ENCODE data around the gene ANK3. TPM values are rescaled to one million over a fixed set of nuclear protein-coding genes. Genes with fewer than 3 reads are reported as not detected.

Gene ANK3
- total RNA-seq, 2 experiments from 2014 or later = 60.5 to 61.9 TPM

DNA sequence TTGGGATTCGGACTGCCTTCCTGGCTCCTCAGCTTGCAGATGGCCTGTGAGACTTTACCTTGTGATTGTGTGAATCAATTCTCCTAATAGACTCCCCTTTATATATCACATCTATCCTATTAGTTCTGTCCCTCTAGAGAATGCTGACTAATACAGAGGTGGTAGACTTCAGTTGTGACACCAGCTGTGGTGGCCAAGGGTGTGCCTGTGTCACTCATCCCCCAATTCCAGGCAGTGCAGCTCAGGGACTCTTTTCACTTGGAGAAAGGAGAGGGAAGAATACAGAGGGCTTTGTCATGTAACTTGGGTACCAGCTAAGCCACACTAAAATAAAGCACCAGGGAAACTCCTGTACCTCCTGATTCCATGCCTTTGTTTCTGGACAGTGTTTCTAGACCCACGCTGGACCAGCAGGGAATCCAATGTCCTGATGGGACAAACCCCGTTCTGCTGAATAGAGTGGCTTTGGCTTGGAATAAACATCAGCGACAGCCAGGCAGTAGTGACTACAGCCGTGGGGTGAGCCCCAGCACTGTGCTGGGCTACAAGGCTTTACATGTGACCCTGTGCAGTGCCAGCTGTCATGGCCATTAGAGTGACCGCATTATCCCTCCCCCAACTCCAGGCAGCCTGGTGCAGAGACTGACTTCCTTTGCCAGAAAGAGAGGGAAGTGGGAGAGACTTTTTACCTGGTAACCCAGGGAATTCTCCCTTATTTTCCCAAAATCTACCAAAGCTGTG lies 233.6 kb downstream of the ANK3 start:
- H3K36me3 ChIP-seq (ENCODE audit: insufficient read depth, low read length) = no peaks in the 10 kb centered on the region
- H3K4me1 ChIP-seq (ENCODE audit: insufficient read depth, low read length) = no peaks in the 10 kb centered on the region
- intact Hi-C loops (cut with DNase I, micrococcal nuclease) = no loop called here
- Mint-ChIP-seq H3K4me3 (no peak overlapping the region), H3K4me1 (ENCODE audit: low read depth) (no peaks in the 10 kb centered on the region), H3K36me3 (ENCODE audit: low read depth) (peaks cover 84% of the 10 kb centered on the region), H3K27ac (no peak overlapping the region), H3K9me3 (peaks cover 4% of the 10 kb centered on the region), H3K27me3 (no peaks in the 10 kb centered on the region)
- ATAC-seq (ENCODE audit: poor library complexity) (no peak), DNase-seq (no peak)
- TF ChIP-seq, protein P1, sequence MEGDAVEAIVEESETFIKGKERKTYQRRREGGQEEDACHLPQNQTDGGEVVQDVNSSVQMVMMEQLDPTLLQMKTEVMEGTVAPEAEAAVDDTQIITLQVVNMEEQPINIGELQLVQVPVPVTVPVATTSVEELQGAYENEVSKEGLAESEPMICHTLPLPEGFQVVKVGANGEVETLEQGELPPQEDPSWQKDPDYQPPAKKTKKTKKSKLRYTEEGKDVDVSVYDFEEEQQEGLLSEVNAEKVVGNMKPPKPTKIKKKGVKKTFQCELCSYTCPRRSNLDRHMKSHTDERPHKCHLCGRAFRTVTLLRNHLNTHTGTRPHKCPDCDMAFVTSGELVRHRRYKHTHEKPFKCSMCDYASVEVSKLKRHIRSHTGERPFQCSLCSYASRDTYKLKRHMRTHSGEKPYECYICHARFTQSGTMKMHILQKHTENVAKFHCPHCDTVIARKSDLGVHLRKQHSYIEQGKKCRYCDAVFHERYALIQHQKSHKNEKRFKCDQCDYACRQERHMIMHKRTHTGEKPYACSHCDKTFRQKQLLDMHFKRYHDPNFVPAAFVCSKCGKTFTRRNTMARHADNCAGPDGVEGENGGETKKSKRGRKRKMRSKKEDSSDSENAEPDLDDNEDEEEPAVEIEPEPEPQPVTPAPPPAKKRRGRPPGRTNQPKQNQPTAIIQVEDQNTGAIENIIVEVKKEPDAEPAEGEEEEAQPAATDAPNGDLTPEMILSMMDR (IDR thresholded peaks at IDR 0.05) = no peak
- H3K9me3 ChIP-seq (ENCODE audit: control insufficient read depth in 1 of 2, insufficient read depth in 1 of 2, low read length in 2 of 2) = no peaks in the 10 kb centered on the region
- CTCF ChIA-PET = no interaction called here
- no peak overlapping the region for H3K27ac ChIP-seq (ENCODE audit: low read depth in 1 of 2, low read length in 2 of 2)
- H3K27me3 ChIP-seq (ENCODE audit: control insufficient read depth in 1 of 2, insufficient read depth in 2 of 2, low read length in 2 of 2) = no peaks in the 10 kb centered on the region
- H3K4me3 ChIP-seq (ENCODE audit: low read length) = no peak overlapping the region
- POLR2A ChIA-PET = no interaction called here

DNA sequence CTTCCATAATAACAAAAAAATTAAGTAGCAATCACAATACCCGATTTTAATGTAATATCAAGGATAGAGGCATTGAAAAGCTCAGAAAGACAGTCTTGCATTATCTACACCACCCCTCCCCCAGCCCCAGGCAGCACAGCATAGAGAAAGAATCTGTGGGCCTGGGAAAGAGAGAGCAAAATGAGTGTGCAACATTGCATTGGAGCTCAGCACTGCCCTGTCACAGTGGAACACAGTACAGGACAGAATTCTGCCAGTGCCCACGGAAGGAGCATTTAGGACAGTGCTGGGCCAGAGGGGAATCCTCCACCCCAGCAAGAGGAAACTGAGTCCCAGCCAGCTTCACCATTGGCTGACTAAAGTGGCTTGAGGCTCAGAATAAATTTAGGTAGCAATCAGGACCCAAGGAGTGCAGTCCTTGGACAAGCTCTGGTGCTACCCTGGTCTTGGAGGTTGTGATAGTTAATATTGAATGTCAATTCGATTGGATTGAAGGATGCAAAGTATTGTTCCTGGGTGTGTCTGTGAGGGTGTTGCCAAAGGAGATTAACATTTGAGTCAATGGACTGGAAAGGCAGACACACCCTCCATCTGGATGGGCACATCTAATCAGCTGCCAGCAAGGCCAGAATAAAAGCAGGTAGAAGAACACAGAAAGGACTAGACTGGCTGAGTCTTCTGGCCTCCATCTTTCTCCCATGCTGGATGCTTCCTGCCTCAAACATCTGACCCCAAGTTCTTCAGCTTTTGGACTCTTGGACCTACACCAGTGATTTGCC lies 234.4 kb downstream of the ANK3 start:
- ATAC-seq (ENCODE audit: poor library complexity) (no peak), DNase-seq (no peak)
- TF ChIP-seq, protein P1 (IDR thresholded peaks at IDR 0.05) = no peak
- H3K4me1 Mint-ChIP-seq (ENCODE audit: low read depth) = no peaks in the 10 kb centered on the region
- Histone ChIP-seq H3K9me3 (ENCODE audit: control insufficient read depth in 1 of 2, insufficient read depth in 1 of 2, low read length in 2 of 2) (no peaks in the 10 kb centered on the region), H3K4me1 (ENCODE audit: insufficient read depth, low read length) (no peaks in the 10 kb centered on the region), H3K27me3 (ENCODE audit: control insufficient read depth in 1 of 2, insufficient read depth in 2 of 2, low read length in 2 of 2) (no peaks in the 10 kb centered on the region), H3K4me3 (ENCODE audit: low read length) (no peak overlapping the region), H3K27ac (ENCODE audit: low read depth in 1 of 2, low read length in 2 of 2) (no peak overlapping the region), H3K36me3 (ENCODE audit: insufficient read depth, low read length) (no peaks in the 10 kb centered on the region)
- no peak overlapping the region for H3K27ac Mint-ChIP-seq
- no peaks in the 10 kb centered on the region for H3K27me3 Mint-ChIP-seq
- H3K36me3 Mint-ChIP-seq (ENCODE audit: low read depth) = peaks cover 79% of the 10 kb centered on the region
- POLR2A ChIA-PET = no interaction called here
- no peak overlapping the region for H3K4me3 Mint-ChIP-seq
- peaks cover 2% of the 10 kb centered on the region for H3K9me3 Mint-ChIP-seq
- intact Hi-C loops (cut with DNase I, micrococcal nuclease) = no loop called here
- CTCF ChIA-PET = interaction anchor here (0.6 kb wide), 1 partner anchor 467 kb away, joined by 3 read pairs; no protein-coding TSS in a partner anchor

DNA sequence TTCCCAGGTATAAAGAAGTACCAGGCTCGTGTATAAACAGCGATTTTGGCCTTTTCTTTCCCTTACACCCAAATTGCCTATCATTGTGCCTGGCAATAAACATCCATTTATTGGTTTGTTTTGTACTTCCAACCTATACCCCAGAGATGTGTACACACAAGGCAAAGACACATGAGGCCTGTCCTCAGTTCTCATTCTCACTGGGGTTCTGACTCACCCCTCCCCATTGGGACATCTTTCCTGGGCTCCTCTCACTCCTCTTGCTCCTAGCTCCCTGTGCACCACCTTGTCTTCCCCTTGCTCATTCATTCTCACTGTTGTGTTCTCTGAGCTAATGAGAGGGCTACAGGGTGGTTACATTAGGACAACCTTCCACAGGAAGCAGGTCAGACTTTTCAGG lies 240.7 kb downstream of the ANK3 start:
- no peaks in the 10 kb centered on the region for H3K9me3 ChIP-seq (ENCODE audit: control insufficient read depth in 1 of 2, insufficient read depth in 1 of 2, low read length in 2 of 2)
- peaks cover 2% of the 10 kb centered on the region for H3K9me3 Mint-ChIP-seq
- H3K36me3 Mint-ChIP-seq (ENCODE audit: low read depth) = peaks cover 70% of the 10 kb centered on the region
- H3K4me1 Mint-ChIP-seq (ENCODE audit: low read depth) = no peaks in the 10 kb centered on the region
- H3K27ac ChIP-seq (ENCODE audit: low read depth in 1 of 2, low read length in 2 of 2) = no peak overlapping the region
- H3K27me3 Mint-ChIP-seq = no peaks in the 10 kb centered on the region
- ATAC-seq (ENCODE audit: poor library complexity) (no peak), DNase-seq (no peak)
- no peak overlapping the region for H3K27ac Mint-ChIP-seq
- CTCF ChIA-PET = no interaction called here
- no peak overlapping the region for H3K4me3 ChIP-seq (ENCODE audit: low read length)
- POLR2A ChIA-PET = no interaction called here
- no peak overlapping the region for H3K4me3 Mint-ChIP-seq
- intact Hi-C loops (cut with DNase I, micrococcal nuclease) = no loop called here
- no peaks in the 10 kb centered on the region for H3K27me3 ChIP-seq (ENCODE audit: control insufficient read depth in 1 of 2, insufficient read depth in 2 of 2, low read length in 2 of 2)
- no peaks in the 10 kb centered on the region for H3K4me1 ChIP-seq (ENCODE audit: insufficient read depth, low read length)
- TF ChIP-seq, protein P1 (IDR thresholded peaks at IDR 0.05) = no peak
- H3K36me3 ChIP-seq (ENCODE audit: insufficient read depth, low read length) = no peaks in the 10 kb centered on the region
